NCI-H2171 (cell line): ENCODE results near the gene COL23A1.

Source experiments
- DNase-seq: peaks from one replicate; lab custom pipeline; 2025; lab: John Stamatoyannopoulos, UW

COL23A1 gene

DNA sequence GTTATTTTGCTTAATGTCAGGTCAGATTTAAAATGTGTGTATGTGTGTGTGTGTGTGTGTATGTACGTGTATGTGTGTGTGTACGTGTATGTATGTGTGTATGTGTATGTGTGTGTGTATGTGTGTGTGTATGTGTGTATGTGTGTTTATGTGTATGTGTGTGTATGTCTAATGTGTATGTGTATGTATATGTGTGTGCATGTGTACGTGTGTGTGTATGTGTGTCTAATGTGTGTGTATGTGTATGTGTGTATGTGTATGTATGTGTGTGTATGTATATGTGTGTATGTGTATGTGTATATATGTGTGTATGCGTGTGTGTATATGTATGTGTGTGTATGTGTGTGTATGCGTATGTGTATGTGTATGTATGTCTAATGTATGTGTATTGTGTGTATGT is 232.5 kb downstream of the COL23A1 start:
- no peak for DNase-seq

DNA sequence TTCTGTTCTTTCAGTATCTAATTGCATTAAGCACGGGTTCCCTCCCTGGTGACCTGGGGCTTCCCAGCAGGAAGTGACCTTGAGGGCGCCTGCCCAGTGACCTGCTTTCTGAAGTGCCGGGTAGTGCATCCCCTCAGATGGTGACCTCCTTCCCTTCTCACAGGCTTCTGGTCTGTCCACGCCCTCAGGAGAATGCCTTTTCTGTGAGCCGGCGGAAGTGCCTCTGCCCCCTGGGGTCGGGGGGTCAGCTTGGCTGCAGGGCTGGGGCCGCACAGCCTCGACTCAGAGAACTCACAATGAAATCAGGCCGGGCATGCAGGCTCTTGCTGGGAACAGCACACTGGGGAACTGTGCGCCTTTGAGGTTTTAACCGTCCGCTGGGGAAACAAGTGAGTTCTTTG is 233.1 kb downstream of the COL23A1 start:
- DNase-seq: no peak

DNA sequence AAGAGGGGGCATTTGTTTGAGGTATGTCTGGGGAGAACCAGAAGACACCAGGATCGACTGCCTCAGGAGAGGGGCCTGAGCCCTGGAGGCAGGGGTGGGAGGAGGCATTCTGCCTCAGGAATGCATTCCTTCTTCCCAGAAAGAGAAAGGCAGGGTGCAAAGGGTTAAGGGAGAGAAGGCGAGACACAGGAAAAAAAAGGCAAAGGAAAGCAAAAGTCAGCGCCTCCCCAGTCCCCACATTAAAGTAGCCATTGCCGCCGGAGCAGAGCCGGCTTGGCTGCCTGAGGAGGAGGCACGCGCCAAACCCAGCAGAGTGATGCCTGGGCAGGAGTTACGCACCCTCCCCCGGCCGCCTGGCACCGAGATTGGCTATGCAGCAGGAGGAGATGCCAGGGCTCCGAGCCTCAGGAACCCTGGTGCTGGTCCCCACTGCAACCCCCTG is 233.7 kb downstream of the COL23A1 start:
- DNase-seq: no peak

DNA sequence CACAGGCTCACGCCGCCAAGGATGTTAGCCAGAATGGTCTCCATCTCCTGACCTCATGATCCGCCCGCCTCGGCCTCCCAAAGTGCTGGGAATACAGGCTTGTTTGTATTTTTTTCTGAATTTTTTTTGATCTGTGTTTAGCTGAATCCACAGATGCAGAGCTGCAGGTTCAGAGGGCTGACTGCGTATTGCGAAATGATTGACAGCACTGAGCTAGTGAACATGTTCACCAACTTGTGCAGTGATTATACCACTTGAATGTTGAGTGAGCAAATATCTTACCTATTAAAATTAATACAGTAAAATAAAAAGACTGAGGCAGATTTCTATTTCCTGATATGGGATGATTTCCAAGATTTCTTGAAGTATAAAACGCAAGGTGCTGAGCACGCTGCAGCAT is 234.5 kb downstream of the COL23A1 start:
- DNase-seq: no peak

DNA sequence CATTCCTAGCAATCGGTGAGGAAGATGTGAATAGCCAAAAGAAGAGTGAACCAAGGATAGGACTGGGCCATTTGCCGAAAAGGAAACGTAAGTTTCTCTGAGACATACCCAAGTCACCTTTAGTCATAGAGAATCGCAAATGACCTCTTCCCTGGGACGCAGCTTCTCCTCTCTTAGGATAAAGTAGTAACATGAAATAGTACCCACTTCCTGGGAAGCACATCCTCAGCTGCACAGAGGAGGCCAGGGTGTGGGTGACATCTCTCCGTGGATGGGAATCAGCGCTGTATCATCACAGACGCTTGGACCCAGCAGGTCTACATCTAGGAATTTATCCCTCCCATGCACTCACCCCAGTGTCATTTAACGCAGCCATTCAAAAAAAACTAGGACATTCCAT is 236.7 kb downstream of the COL23A1 start:
- DNase-seq: no peak

DNA sequence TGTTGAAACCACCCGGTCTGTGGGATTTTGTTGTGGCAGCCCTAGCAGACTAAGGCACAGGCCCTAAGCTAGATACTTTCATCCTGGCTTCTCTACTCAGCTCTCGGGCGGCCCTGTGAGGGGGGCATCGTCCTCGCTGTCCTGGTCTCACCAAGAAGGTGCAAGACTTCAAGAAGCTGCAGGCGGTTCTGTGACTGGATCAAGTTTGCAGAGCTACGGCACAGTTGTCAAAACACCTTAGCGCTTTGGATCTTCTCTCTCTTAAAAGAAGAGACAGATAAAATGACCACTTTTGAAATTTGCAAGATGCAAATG is 238.2 kb downstream of the COL23A1 start:
- DNase-seq: no peak

DNA sequence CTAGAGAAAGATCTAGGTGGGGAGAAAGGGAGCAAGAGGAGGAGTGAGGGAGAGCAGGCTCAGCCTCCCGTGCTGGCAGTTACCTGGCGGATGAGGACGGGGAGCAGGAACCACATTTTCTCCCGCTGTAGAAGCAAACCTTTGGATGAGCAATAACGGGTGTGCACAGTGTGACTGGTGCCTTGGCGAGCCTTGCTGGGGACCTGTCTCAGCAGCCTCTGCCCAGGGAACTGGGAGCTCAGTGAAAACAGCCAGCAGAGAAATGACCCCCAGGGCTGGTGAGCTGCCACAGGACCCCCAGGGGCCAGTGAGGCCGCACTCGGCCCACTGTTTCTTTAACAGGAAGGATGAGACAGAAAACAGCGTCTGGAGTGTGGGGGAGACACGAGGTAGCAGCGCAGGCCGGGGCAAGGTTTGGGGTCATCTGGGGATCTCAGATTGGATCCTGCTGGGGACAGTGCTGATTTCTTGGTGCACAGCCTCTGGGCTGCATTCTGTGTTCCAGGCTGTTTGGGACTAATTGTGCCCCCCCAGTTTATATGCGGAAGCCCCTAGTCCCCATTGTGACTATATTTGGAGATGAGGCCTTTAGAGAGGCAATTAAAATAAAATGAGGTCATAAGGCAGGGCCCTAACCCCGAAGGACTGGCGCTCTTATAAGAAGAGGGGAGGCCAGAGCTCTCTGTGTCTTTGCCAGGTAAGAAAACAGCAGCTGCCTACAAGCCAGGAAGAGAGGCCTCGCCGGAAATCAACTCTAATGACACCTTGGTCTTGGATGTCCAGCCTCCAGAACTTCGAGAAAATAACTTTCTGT is 238.8 kb downstream of the COL23A1 start:
- no peak for DNase-seq

DNA sequence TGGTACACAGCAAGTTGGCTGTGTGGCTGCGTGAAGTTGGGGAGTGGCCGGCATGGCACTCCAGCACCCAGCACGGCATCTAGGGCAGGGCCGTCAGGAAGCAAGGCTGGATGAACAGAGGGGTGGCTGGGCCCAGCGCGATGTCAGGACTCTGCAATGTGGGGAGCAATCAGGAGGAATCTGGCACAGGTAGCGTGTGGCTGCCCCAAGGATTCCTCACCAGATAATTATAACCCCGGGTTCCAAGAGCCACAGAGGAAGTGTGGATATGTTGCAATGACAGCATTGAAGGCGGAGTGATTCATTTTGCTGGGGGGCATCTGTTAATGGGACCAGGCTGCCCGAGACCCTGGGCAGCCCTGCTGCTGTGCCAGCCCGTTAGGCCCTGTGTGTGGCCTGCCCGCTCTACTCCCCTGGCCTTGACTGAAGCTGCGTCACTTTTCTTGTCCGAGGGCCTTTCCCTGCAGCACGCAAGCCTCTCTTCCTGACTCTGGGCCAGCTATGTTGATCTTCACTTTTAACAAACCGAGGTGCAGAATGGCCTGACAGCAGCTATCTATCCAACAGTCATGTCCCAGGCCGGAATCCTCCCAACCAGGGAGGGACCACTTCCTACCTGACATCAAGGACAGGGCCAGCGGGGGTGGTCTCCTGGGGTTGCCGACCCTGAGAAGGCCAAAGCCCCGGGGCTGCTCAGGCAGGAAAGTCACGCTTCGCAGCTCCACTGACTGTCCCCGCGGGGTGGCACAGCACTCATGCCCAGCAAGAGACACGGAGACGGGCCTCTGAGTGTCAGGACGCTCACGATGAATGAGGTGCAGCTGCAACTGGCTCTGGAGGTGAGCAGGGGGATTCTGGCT is 239.6 kb downstream of the COL23A1 start:
- no peak for DNase-seq

DNA sequence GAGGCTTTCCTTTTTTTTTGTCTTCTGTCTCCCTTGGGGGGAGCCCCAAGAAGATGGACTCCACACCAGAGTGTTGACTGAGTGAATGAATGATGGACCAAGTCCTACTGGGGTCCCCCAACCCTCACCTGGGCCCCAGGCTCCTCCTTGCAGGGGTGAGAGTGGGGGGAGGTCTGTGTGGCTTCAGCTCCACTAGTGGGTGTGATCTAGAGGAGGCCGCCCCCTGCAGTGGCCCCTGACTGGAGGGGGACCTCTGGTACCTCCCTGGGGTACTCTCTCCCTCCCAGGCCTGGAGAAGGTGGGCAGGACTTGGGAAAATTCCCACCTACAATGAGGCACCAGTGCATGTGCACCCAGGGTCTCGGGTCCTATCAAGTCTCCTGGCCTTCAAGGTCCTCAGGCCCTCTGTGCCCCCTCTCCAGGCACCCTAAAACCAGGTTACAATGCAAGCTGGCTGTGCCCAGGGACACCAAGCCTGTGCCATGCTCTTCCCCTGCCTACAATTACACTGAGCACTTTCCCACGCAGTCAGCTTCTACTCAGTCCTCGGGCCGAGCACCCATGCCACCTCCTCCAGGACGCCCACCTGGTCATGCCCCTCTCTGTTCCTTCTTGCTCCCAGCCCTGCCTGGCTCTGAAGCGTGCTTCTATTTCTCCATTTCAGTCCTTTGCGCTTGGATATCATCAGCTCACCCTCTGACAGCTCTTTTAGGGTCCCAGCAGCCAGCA is 240.4 kb downstream of the COL23A1 start:
- DNase-seq: no peak

DNA sequence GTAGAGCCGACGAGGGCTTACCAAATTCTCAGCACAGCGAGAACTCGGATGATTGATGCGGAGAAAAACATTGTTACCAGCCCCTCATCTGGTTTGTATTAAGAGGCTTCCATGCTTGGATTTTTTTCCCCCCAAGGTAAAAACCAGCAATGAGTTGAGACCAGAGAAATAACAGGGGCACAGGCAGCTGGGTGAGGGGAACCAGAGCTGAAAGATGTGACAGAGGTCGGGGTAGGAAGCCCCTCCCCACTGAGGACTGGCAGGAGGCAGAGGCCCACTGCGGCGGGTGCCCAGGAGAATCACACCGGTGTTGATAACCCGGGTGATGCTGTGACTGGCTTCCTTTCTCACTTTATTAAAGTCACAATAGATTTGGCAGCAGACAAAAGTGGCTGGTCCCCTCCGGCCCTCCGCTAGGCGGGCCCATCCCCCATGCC is 241.1 kb downstream of the COL23A1 start:
- DNase-seq: no peak

DNA sequence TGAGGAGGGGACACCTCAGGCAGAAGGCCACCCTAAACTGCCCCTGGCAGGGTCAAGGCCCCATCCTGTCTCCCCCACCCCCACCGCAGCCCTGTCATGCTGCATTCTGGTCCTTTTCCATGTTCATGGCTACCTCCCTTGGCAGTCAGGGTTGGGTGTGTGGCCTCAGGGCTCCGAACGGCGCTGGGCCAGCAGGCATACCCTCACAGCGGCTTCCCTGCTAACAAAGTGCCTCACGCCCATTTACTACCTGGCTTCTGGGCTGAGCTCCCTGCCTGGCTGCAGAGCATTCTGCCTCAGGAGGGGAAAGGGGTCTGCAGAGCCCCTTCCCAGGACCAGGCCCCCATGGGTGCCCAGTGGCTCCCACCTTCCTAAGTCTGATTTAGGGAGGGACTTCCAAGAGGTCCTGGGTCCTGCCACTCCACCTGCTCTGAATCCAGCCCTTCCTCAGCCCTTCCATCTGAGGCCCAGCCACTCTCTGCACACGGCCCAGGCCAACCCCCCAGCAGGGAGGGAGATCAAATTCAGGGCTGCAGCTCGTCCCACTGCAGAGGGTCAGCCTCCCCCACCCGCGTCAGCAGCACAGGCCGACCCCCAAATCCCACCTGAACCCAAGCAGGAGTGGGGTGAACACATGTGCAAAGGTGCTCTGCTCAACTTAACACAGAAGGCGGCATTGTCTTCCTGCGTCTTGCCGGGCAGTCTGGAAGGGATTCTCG is 241.7 kb downstream of the COL23A1 start:
- no peak for DNase-seq

DNA sequence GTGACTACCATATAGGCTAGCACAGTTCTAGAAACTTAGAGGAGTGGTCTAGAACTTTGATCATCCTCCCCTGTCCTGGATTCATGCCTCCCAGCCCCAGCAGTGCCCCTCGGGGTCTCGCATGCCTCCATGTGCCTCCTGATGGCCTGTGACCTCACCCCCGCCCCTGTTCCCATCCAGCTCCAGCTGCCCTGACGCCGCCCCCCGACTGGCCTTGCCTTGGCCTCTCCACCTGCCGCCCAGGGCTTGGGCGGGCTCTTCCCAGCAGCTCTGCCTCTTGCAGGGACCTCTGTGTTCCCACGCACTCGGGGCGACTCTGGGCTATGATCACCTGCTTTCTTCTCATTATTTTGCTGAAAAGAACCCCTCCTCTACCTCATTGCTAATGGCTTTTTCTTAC is 242.2 kb downstream of the COL23A1 start:
- no peak for DNase-seq

DNA sequence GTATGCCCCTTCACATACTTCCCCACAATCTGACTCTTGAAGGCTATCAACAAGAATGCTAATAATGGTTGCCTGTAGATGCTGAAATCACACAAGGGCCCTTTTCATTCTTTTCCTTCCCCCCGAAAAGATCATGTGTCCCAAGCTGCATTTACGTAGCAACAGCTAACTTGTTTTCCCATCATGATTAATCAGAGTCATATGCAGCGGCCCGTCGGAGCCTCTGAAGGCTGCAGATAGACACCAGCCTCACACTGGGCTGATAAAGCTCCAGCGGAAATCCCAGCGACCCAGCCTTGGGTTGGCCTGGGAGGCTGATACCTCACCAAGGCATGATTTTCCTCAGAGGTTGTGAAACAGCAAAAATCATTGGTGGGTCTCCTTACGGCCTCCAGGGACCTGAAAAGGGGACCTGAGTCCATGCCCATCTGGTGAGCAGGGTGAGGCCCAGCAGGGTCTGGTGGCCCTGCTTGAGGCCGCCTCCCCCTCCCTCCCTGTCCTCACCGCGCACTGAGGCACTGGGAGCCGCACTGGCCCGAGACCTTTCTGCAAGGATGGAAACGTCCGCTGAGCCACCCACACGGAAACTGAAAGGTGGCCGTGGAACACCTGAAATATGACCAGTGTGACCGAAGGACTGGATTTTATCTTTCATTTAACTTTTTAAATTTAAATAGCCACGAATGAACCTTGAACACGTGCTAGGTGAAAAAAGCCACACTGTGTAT is 243.4 kb downstream of the COL23A1 start:
- DNase-seq: no peak

DNA sequence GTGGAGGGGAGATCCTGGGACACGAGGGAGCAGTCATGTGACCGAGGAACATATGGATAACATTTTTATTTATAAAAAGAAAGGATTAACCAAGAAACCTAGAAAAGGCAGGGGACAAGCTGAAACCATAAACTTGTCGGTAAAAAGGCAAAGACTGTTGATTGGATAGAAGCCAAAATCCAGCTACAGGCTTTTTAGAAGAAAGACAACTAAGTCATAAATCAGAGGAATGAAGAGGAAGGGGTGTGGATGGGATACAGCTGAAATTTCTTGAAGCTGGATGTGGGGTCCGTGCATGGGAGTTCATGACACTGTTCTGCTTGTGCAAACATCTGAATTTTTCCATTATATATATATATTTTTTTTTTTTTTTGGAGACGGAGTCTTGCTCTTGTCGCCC is 246.9 kb downstream of the COL23A1 start:
- no peak for DNase-seq

DNA sequence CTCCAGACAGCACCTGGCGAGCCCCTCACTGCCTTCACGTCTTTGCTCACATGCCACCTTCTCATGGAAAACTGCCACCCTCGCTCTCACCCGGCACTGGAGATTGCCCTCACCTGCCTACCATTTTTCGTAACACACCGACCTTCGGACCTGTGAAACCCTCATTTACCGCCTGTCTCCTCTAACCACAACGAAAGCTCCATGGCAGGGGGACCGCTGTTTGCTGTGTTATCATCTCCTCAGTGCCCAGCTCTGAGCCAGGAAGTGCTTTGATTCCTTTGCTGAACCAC is 248.4 kb downstream of the COL23A1 start:
- DNase-seq: no peak

DNA sequence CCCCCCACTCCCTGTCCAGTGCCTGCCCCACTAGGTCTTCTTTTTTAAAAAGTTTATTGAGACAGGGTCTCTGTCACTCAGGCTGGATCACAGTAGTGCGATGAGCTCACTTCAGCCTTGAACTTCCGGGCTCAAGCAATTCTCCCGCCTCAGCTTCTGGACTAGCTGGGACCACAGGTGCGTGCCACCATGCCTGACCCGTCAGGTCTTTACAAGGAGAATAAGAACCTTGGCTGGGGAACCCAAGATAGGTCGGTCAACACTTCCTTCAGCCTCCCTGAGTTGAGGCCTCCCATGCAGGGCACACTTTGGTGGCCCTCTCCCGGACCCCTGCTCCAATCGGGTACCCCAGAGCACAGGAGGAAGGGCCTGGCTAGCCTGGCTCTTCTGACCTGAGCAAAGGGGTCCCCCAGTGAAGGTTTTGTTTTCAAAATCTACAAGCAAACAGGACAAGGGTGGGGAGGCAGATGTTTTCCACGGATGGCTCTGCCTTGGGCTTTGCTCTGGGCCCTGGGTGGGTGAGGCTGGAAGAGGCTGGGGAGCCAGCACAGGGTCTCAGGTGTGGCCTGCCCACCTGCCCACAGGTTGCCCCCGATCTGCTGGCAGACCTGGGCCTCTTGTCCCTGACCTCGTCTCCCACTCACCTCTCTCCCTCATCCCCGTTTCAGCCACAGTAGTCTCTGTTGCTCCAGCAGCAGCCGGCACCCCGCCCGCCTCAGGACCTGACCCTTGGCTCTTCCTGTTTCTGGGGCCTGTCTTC is 248.9 kb downstream of the COL23A1 start:
- no peak for DNase-seq

DNA sequence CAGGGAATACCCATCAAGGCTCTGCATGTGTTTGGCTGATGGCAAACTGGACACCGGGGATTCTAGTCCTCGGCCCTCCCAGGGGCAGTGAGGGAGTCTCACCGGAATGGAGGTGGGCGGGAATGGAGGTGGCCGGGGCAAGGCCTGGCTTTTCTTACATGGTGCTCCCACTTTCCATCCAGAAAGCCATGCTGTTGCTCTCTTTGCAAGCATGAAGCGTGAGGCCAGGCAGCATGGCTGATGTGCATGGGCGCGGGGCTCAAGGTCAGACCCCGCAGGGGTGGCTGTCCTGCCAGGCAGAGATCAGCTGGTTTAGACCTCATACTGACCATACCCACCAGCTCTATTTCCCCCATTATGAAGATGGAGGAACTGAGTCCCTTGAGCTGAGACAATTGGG is 249.6 kb downstream of the COL23A1 start:
- no peak for DNase-seq

DNA sequence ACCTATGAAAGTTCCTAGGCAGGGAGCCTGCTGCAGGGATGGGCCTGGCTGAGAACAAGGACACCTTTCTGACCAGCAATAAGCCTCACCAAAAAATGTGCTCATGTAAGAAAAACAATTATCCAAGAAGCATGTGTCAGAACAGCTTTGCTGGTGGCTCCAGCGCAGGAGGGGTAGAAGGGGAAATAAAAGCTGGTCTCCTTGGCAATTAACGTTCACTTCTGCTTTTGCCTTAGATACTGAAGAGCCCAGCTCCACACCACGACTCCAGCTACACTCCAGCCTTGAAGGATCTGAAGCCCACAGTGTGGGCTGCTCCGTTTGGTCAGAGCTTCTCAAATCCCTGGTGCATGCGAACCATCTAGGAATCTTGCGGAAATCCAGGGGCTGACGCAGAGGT is 250.0 kb downstream of the COL23A1 start:
- DNase-seq: no peak

DNA sequence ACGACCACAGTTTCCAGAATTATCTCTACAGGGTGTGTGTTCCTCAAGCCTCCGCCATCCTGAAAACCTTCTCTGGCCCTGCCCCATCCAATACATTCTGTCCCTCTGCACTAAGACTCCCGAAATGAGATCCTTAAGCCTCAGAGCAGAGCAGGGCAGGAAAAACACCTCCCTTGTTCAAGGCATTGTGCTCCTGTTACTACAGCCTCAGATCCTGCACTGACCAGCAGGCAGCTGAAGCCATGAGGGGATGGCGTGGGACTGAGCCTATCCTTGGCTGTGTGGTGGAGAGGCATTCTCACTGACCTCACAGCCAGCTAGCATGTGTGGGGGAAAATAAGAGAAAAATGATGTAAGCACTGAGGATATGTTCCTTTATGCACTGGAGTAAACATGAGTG is 250.9 kb downstream of the COL23A1 start:
- DNase-seq: no peak

DNA sequence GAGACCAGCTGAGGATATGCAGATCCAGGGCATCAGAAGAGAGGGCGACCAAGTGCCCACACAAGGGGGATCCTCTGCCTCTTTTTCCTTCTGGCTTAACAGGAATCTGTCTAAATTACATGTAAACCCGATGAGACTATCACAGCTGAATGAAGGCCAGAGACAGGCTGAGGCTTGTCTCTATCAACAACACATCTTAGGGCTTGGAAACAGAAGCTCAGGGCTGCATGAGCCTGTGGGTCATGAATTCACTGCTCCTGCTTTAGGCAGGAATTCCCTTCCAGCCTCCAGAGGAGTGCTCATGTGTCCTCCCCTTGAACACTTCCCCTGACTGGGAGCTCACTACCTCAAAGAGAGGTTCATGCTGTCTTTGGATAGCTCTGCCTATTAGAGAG is 251.4 kb downstream of the COL23A1 start:
- peak; percentile 15 for DNase-seq
